Astrocyte (in vitro differentiated cells and primary cell): ENCODE data around the gene RHOXF2.

Experiments used
- CTCF ChIP-seq: IDR thresholded peaks from 2 replicates; pipeline ENCODE4 v1.5.1; 2011; ENCODE audit warnings: low read depth, mild to moderate bottlenecking, inconsistent platforms, low read length, moderate library complexity; ENCODE audit not compliant: insufficient read depth
- EZH2 ChIP-seq: IDR thresholded peaks from 2 replicates; pipeline ENCODE4 v1.6.1; 2012; ENCODE audit warnings: mild to moderate bottlenecking, low read length, inconsistent platforms; ENCODE audit not compliant: insufficient read depth

GRCh38 chrX:120205816-120206753 lies 47.7 kb downstream of the RHOXF2 start:
- no peak for TF ChIP-seq EZH2
- TF ChIP-seq CTCF = no peak
